HEK293T (cell line): ENCODE results near the gene TIMM44.
A peak's percentile ranks its signal among the peaks of the same experiment; 100 is the strongest.

ENCODE experiments used
- CTCF ChIA-PET: fragments of 350-600 bp; formaldehyde crosslinking; extraction: SDS; loops from one replicate; lab custom pipeline; 2021; ENCODE audit warnings: antibody characterized with exemption, inconsistent platforms; lab: Yijun Ruan, JAX
- POLR2A ChIA-PET: fragments of 350-600 bp; formaldehyde crosslinking; extraction: SDS; loops from one replicate; lab custom pipeline; 2020; ENCODE audit warnings: antibody characterized with exemption, inconsistent platforms; lab: Yijun Ruan, JAX
- DNase-seq: peaks from one replicate; pipeline ENCODE4 v3.0.0; 2012; ENCODE audit warnings: mixed read lengths; ENCODE audit errors: extremely low spot score
- ARNT ChIP-seq: fragments of 450-650 bp; IDR thresholded peaks from 2 replicates; pipeline ENCODE4 v1.6.1; 2017; ENCODE audit warnings: mild to moderate bottlenecking
- BHLHE40 ChIP-seq: fragments of 450-650 bp; IDR thresholded peaks from 2 replicates; pipeline ENCODE4 v1.6.1; 2016; ENCODE audit warnings: mild to moderate bottlenecking, moderate library complexity, borderline replicate concordance
- CTBP1 ChIP-seq: fragments of 450-650 bp; IDR thresholded peaks from 2 replicates; pipeline ENCODE4 v1.6.1; 2016; ENCODE audit warnings: borderline replicate concordance
- ELF4 ChIP-seq: fragments of 450-650 bp; IDR thresholded peaks from 2 replicates; pipeline ENCODE4 v1.6.1; 2017; ENCODE audit warnings: antibody characterized with exemption
- FOXA1 ChIP-seq: fragments of 450-650 bp; IDR thresholded peaks from 2 replicates; pipeline ENCODE4 v1.6.1; 2016; ENCODE audit warnings: mild to moderate bottlenecking
- FOXK2 ChIP-seq: fragments of 450-650 bp; IDR thresholded peaks from 2 replicates; pipeline ENCODE4 v1.6.1; 2016; ENCODE audit warnings: mild to moderate bottlenecking
- FOXM1 ChIP-seq: fragments of 450-650 bp; IDR thresholded peaks from 2 replicates; pipeline ENCODE4 v1.6.1; 2017; ENCODE audit warnings: mild to moderate bottlenecking, borderline replicate concordance
- HDGF ChIP-seq: fragments of 450-650 bp; IDR thresholded peaks from 2 replicates; pipeline ENCODE4 v1.6.1; 2017; ENCODE audit warnings: antibody characterized with exemption, borderline replicate concordance
- L3MBTL2 ChIP-seq: fragments of 450-650 bp; conservative IDR thresholded peaks from 2 replicates; pipeline ENCODE4 v1.6.1; 2016; ENCODE audit warnings: mild to moderate bottlenecking
- LEF1 ChIP-seq: fragments of 450-650 bp; IDR thresholded peaks from 2 replicates; pipeline ENCODE4 v1.6.1; 2017; ENCODE audit warnings: mild to moderate bottlenecking, borderline replicate concordance
- NFRKB ChIP-seq: fragments of 450-650 bp; IDR thresholded peaks from 2 replicates; pipeline ENCODE4 v1.6.1; 2016; ENCODE audit warnings: mild to moderate bottlenecking, moderate library complexity
- PKNOX1 ChIP-seq: fragments of 450-650 bp; IDR thresholded peaks from 2 replicates; pipeline ENCODE4 v1.6.1; 2016
- SP1 ChIP-seq: fragments of 450-650 bp; IDR thresholded peaks from 2 replicates; pipeline ENCODE4 v1.6.1; 2017
- SUZ12 ChIP-seq: fragments of 450-650 bp; IDR thresholded peaks from 2 replicates; pipeline ENCODE4 v1.6.1; 2016; ENCODE audit warnings: mild to moderate bottlenecking
- TARDBP ChIP-seq: fragments of 450-650 bp; IDR thresholded peaks from 2 replicates; pipeline ENCODE4 v1.6.1; 2016
- ZNF384 ChIP-seq: fragments of 450-650 bp; IDR thresholded peaks from 2 replicates; pipeline ENCODE4 v1.6.1; 2016

TIMM44 gene

GRCh38 chr19:7943444-7944176, at the start of gene TIMM44:
Gene TIMM44 (minus strand): TSS chr19:7943666. CDS start chr19:7943651, 15 bp downstream.
- DNase-seq, result peak; percentile 96
- CTCF ChIA-PET, result interaction anchor here (0.6 to 2.8 kb wide), 9 partner anchors 11 to 141 kb away, joined by 3 to 29 read pairs (median 4); no protein-coding TSS in a partner anchor
- TF ChIP-seq CTBP1 (no peak; the same call in 1 of the 2 replicates), LEF1 (no peak), ZNF384 (no peak), FOXM1 (no peak), ELF4 (peak; percentile 77), HDGF (0 out of 2 replicates have a peak, but pooled peaks have one; percentile 41), L3MBTL2 (peak; percentile 96), NFRKB (peak; percentile 79), FOXA1 (no peak), FOXK2 (no peak), SP1 (no peak), TARDBP (no peak), SUZ12 (no peak), PKNOX1 (peak; percentile 93), ARNT (no peak), BHLHE40 (no peak)
- POLR2A ChIA-PET, result interaction anchor here (0.5 to 2.5 kb wide), 30 partner anchors 8 to 469 kb away, joined by 3 to 32 read pairs (median 4); partner anchors contain the start of genes CTXN1, ELAVL1, LRRC8E and MAP2K7

- no peak for DNase-seq
- TF ChIP-seq TARDBP (no peak), FOXM1 (no peak), SP1 (no peak), HDGF (no peak), ARNT (no peak), PKNOX1 (no peak)
- ChIA-PET CTCF (no interaction called here), POLR2A (no interaction called here)
Measured at GRCh38 chr19:7992575-7992974, 49.1 kb upstream of the TIMM44 start.

GRCh38 chr19:7989071-7989575, 45.7 kb upstream of the TIMM44 start:
- ChIA-PET CTCF (interaction anchor here (0.8 kb wide), 1 partner anchor 13 kb away, joined by 4 read pairs; no protein-coding TSS in a partner anchor), POLR2A (interaction anchor here (1.2 kb wide), 1 partner anchor 13 kb away, joined by 3 read pairs; no protein-coding TSS in a partner anchor)
- TF ChIP-seq LEF1 (no peak), ZNF384 (no peak), FOXM1 (no peak), L3MBTL2 (no peak), ARNT (no peak), SUZ12 (no peak), SP1 (no peak), CTBP1 (no peak), FOXK2 (no peak), FOXA1 (no peak)
- no peak for DNase-seq

GRCh38 chr19:7988307-7988706, 44.8 kb upstream of the TIMM44 start:
- POLR2A ChIA-PET, result no interaction called here

GRCh38 chr19:7987114-7987768, 43.8 kb upstream of the TIMM44 start:
- ChIA-PET CTCF (no interaction called here), POLR2A (no interaction called here)
- no peak for DNase-seq
- TF ChIP-seq FOXK2, result no peak
- TF ChIP-seq ARNT, result no peak
- no peak for TF ChIP-seq SP1
- TF ChIP-seq SUZ12, result no peak
- no peak for TF ChIP-seq L3MBTL2
- TF ChIP-seq TARDBP, result no peak
- TF ChIP-seq PKNOX1, result no peak
- TF ChIP-seq HDGF, result no peak
- TF ChIP-seq ZNF384, result no peak
- TF ChIP-seq FOXA1, result no peak
- no peak for TF ChIP-seq LEF1
- no peak for TF ChIP-seq NFRKB
- TF ChIP-seq ELF4, result no peak

More at GRCh38 chr19:7988307-7988706, 44.8 kb upstream of the TIMM44 start:
- CTCF ChIA-PET, result no interaction called here
- DNase-seq, result no peak
- TF ChIP-seq SUZ12, result no peak
- TF ChIP-seq L3MBTL2, result no peak
- TF ChIP-seq NFRKB, result no peak
- TF ChIP-seq FOXK2, result no peak
- no peak for TF ChIP-seq PKNOX1
- no peak for TF ChIP-seq CTBP1
- TF ChIP-seq SP1, result no peak
- no peak for TF ChIP-seq LEF1
